NCI-H526 treated with DMSO at 0.1 percent for 48 hours (cell line): ENCODE data around the gene ARID1A.

Experiments used
- DNase-seq: peaks from one replicate; lab custom pipeline; 2025; lab: John Stamatoyannopoulos, UW

Gene ARID1A

GRCh38 chr1:26728645-26729044, 32.8 kb downstream of the ARID1A start:
- DNase-seq = no peak

- no peak for DNase-seq
These were observed 33.8 kb downstream of the ARID1A start for GRCh38 chr1:26729633-26730032.

- DNase-seq = no peak
These were observed 34.9 kb downstream of the ARID1A start for GRCh38 chr1:26730695-26731094.

GRCh38 chr1:26731233-26731902, 35.6 kb downstream of the ARID1A start:
- no peak for DNase-seq

- DNase-seq = no peak
These were observed 37.6 kb downstream of the ARID1A start for GRCh38 chr1:26733392-26733791.

GRCh38 chr1:26733982-26734381, 38.2 kb downstream of the ARID1A start:
- no peak for DNase-seq

GRCh38 chr1:26734501-26735058, 38.8 kb downstream of the ARID1A start:
- no peak for DNase-seq

- DNase-seq = no peak
These were observed 43.6 kb downstream of the ARID1A start for GRCh38 chr1:26739329-26739914.

- no peak for DNase-seq
These were observed 44.3 kb downstream of the ARID1A start for GRCh38 chr1:26740023-26740634.

- no peak for DNase-seq
These were observed 45.1 kb downstream of the ARID1A start for GRCh38 chr1:26740952-26741351.

- DNase-seq = no peak
These were observed 47.7 kb downstream of the ARID1A start for GRCh38 chr1:26743426-26744059.

GRCh38 chr1:26744075-26744959, 48.5 kb downstream of the ARID1A start:
- DNase-seq = no peak

- DNase-seq = no peak
These were observed 49.4 kb downstream of the ARID1A start for GRCh38 chr1:26745191-26745590.

- no peak for DNase-seq
These were observed 51.2 kb downstream of the ARID1A start for GRCh38 chr1:26747048-26747447.

- no peak for DNase-seq
These were observed 52.5 kb downstream of the ARID1A start for GRCh38 chr1:26748351-26748750.

GRCh38 chr1:26749458-26749857, 53.6 kb downstream of the ARID1A start:
- no peak for DNase-seq

- no peak for DNase-seq
These were observed 54.6 kb downstream of the ARID1A start for GRCh38 chr1:26750428-26750827.

- DNase-seq = no peak
These were observed 56.7 kb downstream of the ARID1A start for GRCh38 chr1:26752519-26752918.

GRCh38 chr1:26754086-26754874, 58.5 kb downstream of the ARID1A start:
- no peak for DNase-seq

- DNase-seq = no peak
These were observed 62.5 kb downstream of the ARID1A start for GRCh38 chr1:26758358-26758757.

- DNase-seq = no peak
These were observed 63.7 kb downstream of the ARID1A start for GRCh38 chr1:26759531-26759930.
